Esophagus squamous epithelium (tissue), 5 donors: Measurements from ENCODE around the gene LEKR1. TPM values are rescaled to one million over a fixed set of nuclear protein-coding genes. Genes with fewer than 3 reads are reported as not detected.
"Not testable (repeated sequence)": the region's sequence is repeated elsewhere in the genome, so short reads cannot be mapped to it uniquely, and the experiment has no call there.

ENCODE experiments used
- DNase-seq: peaks from one replicate; lab custom pipeline; 2025; lab: John Stamatoyannopoulos, UW
- H3K27ac ChIP-seq, 4 donors: fragments of 200-600 bp; sonication (generic); one replicate each; pipeline ENCODE4 v1.5.1; 2016 to 2019; ENCODE audit warnings: mild to moderate bottlenecking in 1 of 4
- H3K27me3 ChIP-seq, 4 donors: fragments of 200-600 bp; sonication (generic); 1 replicate in 3 of 4; 2 replicates in 1 of 4; pipeline versions ENCODE4 v1.5.1 to v1.6.0; 2017 to 2021; ENCODE audit warnings: antibody characterized with exemption in 1 of 4
- H3K36me3 ChIP-seq, 3 donors: fragments of 200-600 bp; sonication (generic); one replicate each; pipeline ENCODE4 v1.5.1; 2016 to 2019
- H3K4me1 ChIP-seq, 3 donors: fragments of 200-600 bp; sonication (generic); one replicate each; pipeline ENCODE4 v1.5.1; 2017 to 2019
- H3K4me3 ChIP-seq, 4 donors: fragments of 200-600 bp; sonication (generic); 1 replicate in 3 of 4; 2 replicates in 1 of 4; pipeline ENCODE4 v1.5.1; 2016 to 2019; ENCODE audit warnings: mild to moderate bottlenecking in 2 of 4, moderate library complexity in 1 of 4
- H3K9me3 ChIP-seq, 3 donors: fragments of 200-600 bp; sonication (generic); one replicate each; pipeline ENCODE4 v1.5.1; 2016 to 2019
- CTCF ChIP-seq, 6 experiments: fragments of 450-650 bp in 4 of 6; fragments of 200-600 bp in 2 of 6; sonication (generic) in 2 of 6; IDR thresholded peaks; one replicate each; pipeline ENCODE4 v1.5.1; 2016 to 2019; ENCODE audit warnings: antibody characterized with exemption in 6 of 6, mild to moderate bottlenecking in 4 of 6, moderate library complexity in 4 of 6
- POLR2A ChIP-seq, 4 donors: fragments of 450-650 bp; IDR thresholded peaks; one replicate each; pipeline ENCODE4 v1.6.1; 2017; ENCODE audit warnings: antibody characterized with exemption in 4 of 4, mild to moderate bottlenecking in 4 of 4, moderate library complexity in 3 of 4
- WGBS, 2 donors: methylation state at CpG; one replicate each; pipeline ENCODE4 v1.1.5; 2018; 5-methylcytosine and 5-hydroxymethylcytosine counted together
- intact Hi-C: fragments of 100-400 bp; cut with DNase I; formaldehyde crosslinking; loops from one replicate; pipeline ENCODE4 v1.15.0; 2022
- total RNA-seq, 4 donors: library from RNA; depleted of rRNA; stranded (reverse); fragments of >200 nt; gene quantifications; one replicate each; pipeline ENCODE4 v1.1.0, GENCODE V29; 2016
- donor health status: DM: yes; HTN: yes; CAD: no.

LEKR1 gene
- total RNA-seq, 4 donors from 2014 or later = 0.15 to 1.1 (median 0.57) TPM; not detected in 1

- Histone ChIP-seq H3K4me3 (no peak overlapping the region), H3K36me3 (no peaks in the 10 kb centered on the region), H3K9me3 (peaks cover 0 to 4% (median 0%) of the 10 kb centered on the region in 3 donors), H3K4me1 (no peaks in the 10 kb centered on the region), H3K27me3 (no peaks in the 10 kb centered on the region), H3K27ac (no peak overlapping the region)
- WGBS, 2 donors = 41 to 53% methylated on average over 2 of the region's 2 CpGs
- DNase-seq = no peak
- intact Hi-C loops = no loop called here
- TF ChIP-seq POLR2A (IDR thresholded peaks at IDR 0.05) = no peak
- no peak for TF ChIP-seq CTCF (IDR thresholded peaks at IDR 0.05)
These were observed 62.0 kb downstream of the LEKR1 start for GRCh38 chr3:156888176-156888575.

GRCh38 chr3:156888576-156888975 lies 62.4 kb downstream of the LEKR1 start:
- no peak for DNase-seq
- no peak overlapping the region for H3K4me3 ChIP-seq
- no peaks in the 10 kb centered on the region for H3K27me3 ChIP-seq
- no peaks in the 10 kb centered on the region for H3K4me1 ChIP-seq
- no peaks in the 10 kb centered on the region for H3K36me3 ChIP-seq
- 14 to 33% methylated on average over 1 of the region's 1 CpG for WGBS, 2 donors
- TF ChIP-seq CTCF (IDR thresholded peaks at IDR 0.05) (no peak), POLR2A (IDR thresholded peaks at IDR 0.05) (no peak)
- H3K9me3 ChIP-seq = peaks cover 0 to 4% (median 0%) of the 10 kb centered on the region in 3 donors
- H3K27ac ChIP-seq = no peak overlapping the region
- intact Hi-C loops = no loop called here

GRCh38 chr3:156892701-156893100 lies 66.5 kb downstream of the LEKR1 start:
- Histone ChIP-seq H3K4me1 (no peaks in the 10 kb centered on the region), H3K36me3 (no peaks in the 10 kb centered on the region), H3K4me3 (no peak overlapping the region), H3K27me3 (no peaks in the 10 kb centered on the region), H3K9me3 (no peaks in the 10 kb centered on the region), H3K27ac (no peak overlapping the region)
- intact Hi-C loops = no loop called here
- TF ChIP-seq POLR2A (IDR thresholded peaks at IDR 0.05) = no peak
- no peak for TF ChIP-seq CTCF (IDR thresholded peaks at IDR 0.05)
- 50 to 64% methylated on average over 1 of the region's 1 CpG for WGBS, 2 donors
- DNase-seq = no peak

GRCh38 chr3:156895374-156895773 lies 69.2 kb downstream of the LEKR1 start:
- H3K36me3 ChIP-seq, H3K4me3 ChIP-seq, H3K9me3 ChIP-seq, H3K4me1 ChIP-seq, H3K27me3 ChIP-seq, H3K27ac ChIP-seq, intact Hi-C loops, DNase-seq: not testable (repeated sequence)
- WGBS, 2 donors = 67 to 80% methylated on average over 1 of the region's 1 CpG

- 83 to 88% methylated on average over 1 of the region's 1 CpG for WGBS, 2 donors
- DNase-seq, H3K4me1 ChIP-seq, H3K27me3 ChIP-seq, H3K36me3 ChIP-seq, H3K9me3 ChIP-seq, intact Hi-C loops, H3K4me3 ChIP-seq, H3K27ac ChIP-seq: not testable (repeated sequence)
These were observed 71.7 kb downstream of the LEKR1 start for GRCh38 chr3:156897851-156898250.

- H3K27ac ChIP-seq = no peak overlapping the region
- no peak for DNase-seq
- TF ChIP-seq CTCF (IDR thresholded peaks at IDR 0.05) = no peak
- no peak for TF ChIP-seq POLR2A (IDR thresholded peaks at IDR 0.05)
- no peaks in the 10 kb centered on the region for H3K27me3 ChIP-seq
- no peaks in the 10 kb centered on the region for H3K36me3 ChIP-seq
- H3K4me3 ChIP-seq = no peak overlapping the region
- WGBS, 2 donors = 66 to 75% methylated on average over 5 of the region's 5 CpGs
- H3K9me3 ChIP-seq = no peaks in the 10 kb centered on the region
- intact Hi-C loops = no loop called here
- no peaks in the 10 kb centered on the region for H3K4me1 ChIP-seq
These were observed 72.2 kb downstream of the LEKR1 start for GRCh38 chr3:156898296-156898880.
